GM12878 (cell line): ENCODE data around the gene SYNGR3. TPM values are rescaled to one million over a fixed set of nuclear protein-coding genes. Genes with fewer than 3 reads are reported as not detected.

Source experiments
- ATAC-seq: fragments of 200-7000 bp; cut with Tn5 transposase; 3 replicates; pipeline ENCODE4 v1.9.1; 2020; ENCODE audit warnings: mild to moderate bottlenecking, moderate library complexity
- BruUV-seq: library from RNA; stranded (reverse); fragments of 400-500 nt; replicated peaks from 2 replicates; lab custom pipeline; 2021; lab: Mats Ljungman, UMichigan
- CTCF ChIA-PET: fragments of 300-600 bp; sonication (Branson Sonifier 250); formaldehyde crosslinking; extraction: SDS; loops from one replicate; lab custom pipeline; 2021; ENCODE audit warnings: inconsistent platforms; lab: Yijun Ruan, JAX
- POLR2A ChIA-PET: fragments of 350-600 bp; formaldehyde crosslinking; extraction: SDS; loops from one replicate; lab custom pipeline; 2021; ENCODE audit warnings: inconsistent platforms; lab: Charles Lee
- RAD21 ChIA-PET: fragments of 300-600 bp; sonication (Branson Sonifier 250); formaldehyde crosslinking; loops from one replicate; lab custom pipeline; 2023; ENCODE audit warnings: antibody characterized with exemption; ENCODE audit not compliant: unreplicated experiment; lab: Charles Lee
- SMC1A ChIA-PET: fragments of 300-600 bp; sonication (Branson Sonifier 250); formaldehyde crosslinking; loops from one replicate; lab custom pipeline; 2023; ENCODE audit not compliant: unreplicated experiment, uncharacterized antibody; lab: Charles Lee
- DNase-seq: peaks from one replicate; pipeline ENCODE4 v3.0.0-alpha.2; 2011; ENCODE audit warnings: low read depth, low spot score
- FAIRE-seq: peaks from 3 replicates; lab custom pipeline; 2011; peaks lifted over from hg19 to GRCh38; lab: Jason Lieb, UNC
- H2AFZ ChIP-seq: 2 replicates; pipeline ENCODE4 v1.6.0; 2011; ENCODE audit warnings: low read depth, low read length, control low read depth; ENCODE audit not compliant: control insufficient read depth
- H3K27ac ChIP-seq: 2 replicates; pipeline ENCODE4 v1.5.1; 2011; ENCODE audit warnings: control low read depth; ENCODE audit not compliant: control insufficient read depth, insufficient read depth
- H3K27me3 ChIP-seq, 2 experiments: replicated peaks in 1 of 2; 2 replicates each; pipeline versions ENCODE4 v1.6.0 to v1.6.1; 2011; ENCODE audit warnings: low read length in 1 of 2; ENCODE audit not compliant: control insufficient read depth in 2 of 2, insufficient read depth in 2 of 2
- H3K36me3 ChIP-seq, 2 experiments: 2 replicates each; pipeline ENCODE4 v1.5.1; 2011; ENCODE audit warnings: low read length in 1 of 2; ENCODE audit not compliant: control insufficient read depth in 2 of 2, insufficient read depth in 2 of 2
- H3K4me1 ChIP-seq: 2 replicates; pipeline ENCODE4 v1.6.1; 2011; ENCODE audit warnings: mild to moderate bottlenecking, low read length, moderate library complexity, mixed read lengths; ENCODE audit not compliant: control insufficient read depth, insufficient read depth
- H3K4me2 ChIP-seq: 2 replicates; pipeline ENCODE4 v1.6.0; 2011; ENCODE audit warnings: control low read depth; ENCODE audit not compliant: control insufficient read depth, insufficient read depth
- H3K4me3 ChIP-seq: fragments of 200-600 bp; sonication (generic); 2 replicates; pipeline ENCODE4 v1.5.1; 2016
- H3K79me2 ChIP-seq: 2 replicates; pipeline ENCODE4 v1.6.0; 2011; ENCODE audit warnings: low read length; ENCODE audit not compliant: control insufficient read depth, insufficient read depth
- H3K9ac ChIP-seq: 2 replicates; pipeline ENCODE4 v1.8.0; 2011; ENCODE audit warnings: low read length, control low read depth, mixed read lengths; ENCODE audit not compliant: control insufficient read depth, insufficient read depth
- H3K9me3 ChIP-seq: replicated peaks from 3 replicates; pipeline ENCODE4 v1.5.1; 2011; ENCODE audit warnings: mild to moderate bottlenecking, low read length; ENCODE audit not compliant: control insufficient read depth, insufficient read depth
- H4K20me1 ChIP-seq: 2 replicates; pipeline ENCODE4 v1.6.0; 2011; ENCODE audit not compliant: control insufficient read depth, insufficient read depth
- BHLHE40 ChIP-seq, 2 experiments: fragments of 450-650 bp in 1 of 2; IDR thresholded peaks; 2 replicates each; pipeline ENCODE4 v1.6.1; 2011 to 2017; ENCODE audit warnings: low read depth in 2 of 2, borderline replicate concordance in 1 of 2, improper control_type of control experiment in 1 of 2, low read length in 1 of 2, mild to moderate bottlenecking in 1 of 2
- HDAC2 ChIP-seq: fragments of 200-600 bp; sonication (generic); IDR thresholded peaks from 2 replicates; pipeline ENCODE4 v1.6.1; 2017
- HDGF ChIP-seq: fragments of 450-650 bp; IDR thresholded peaks from 2 replicates; pipeline ENCODE4 v1.6.1; 2016; ENCODE audit warnings: antibody characterized with exemption
- HSF1 ChIP-seq: fragments of 150-350 bp; IDR thresholded peaks from 2 replicates; pipeline ENCODE4 v1.6.1; 2014; ENCODE audit warnings: mild to moderate bottlenecking, low read depth, low read length
- JUNB ChIP-seq: IDR thresholded peaks from 2 replicates; pipeline ENCODE4 v1.6.1; 2016; ENCODE audit warnings: antibody characterized with exemption, mild to moderate bottlenecking
- LARP7 ChIP-seq: fragments of 450-650 bp; IDR thresholded peaks from 2 replicates; pipeline ENCODE4 v1.6.1; 2017; ENCODE audit warnings: mild to moderate bottlenecking
- MEF2A ChIP-seq: IDR thresholded peaks from 2 replicates; pipeline ENCODE4 v1.6.1; 2011; ENCODE audit warnings: low read depth, mild to moderate bottlenecking, low read length, moderate library complexity; ENCODE audit not compliant: insufficient read depth
- MEF2B ChIP-seq: fragments of 450-650 bp; IDR thresholded peaks from 2 replicates; pipeline ENCODE4 v1.6.1; 2018; ENCODE audit warnings: mild to moderate bottlenecking, moderate library complexity; ENCODE audit not compliant: partially characterized antibody, poor library complexity, severe bottlenecking
- MTA2 ChIP-seq: fragments of 450-650 bp; IDR thresholded peaks from 2 replicates; pipeline ENCODE4 v1.6.1; 2016; ENCODE audit warnings: low read depth, mild to moderate bottlenecking, moderate library complexity
- MYB ChIP-seq: fragments of 150-350 bp; IDR thresholded peaks from 2 replicates; pipeline ENCODE4 v1.6.1; 2014; ENCODE audit warnings: mild to moderate bottlenecking, low read depth, low read length, borderline replicate concordance
- MYC ChIP-seq: IDR thresholded peaks from 2 replicates; pipeline ENCODE4 v1.6.1; 2011; ENCODE audit warnings: mild to moderate bottlenecking, low read length, moderate library complexity, inconsistent platforms; ENCODE audit not compliant: insufficient read depth, insufficient replicate concordance, insufficient read length, severe bottlenecking
- NFIC ChIP-seq: IDR thresholded peaks from 2 replicates; pipeline ENCODE4 v1.6.1; 2012; ENCODE audit warnings: low read depth, mild to moderate bottlenecking, inconsistent platforms, low read length, moderate library complexity
- PAX8 ChIP-seq: fragments of 450-650 bp; IDR thresholded peaks from 2 replicates; pipeline ENCODE4 v1.6.1; 2017; ENCODE audit warnings: mild to moderate bottlenecking, moderate library complexity
- RB1 ChIP-seq: fragments of 450-650 bp; formaldehyde crosslinking; IDR thresholded peaks from 2 replicates; pipeline ENCODE4 v1.6.1; 2017; ENCODE audit warnings: mild to moderate bottlenecking, borderline replicate concordance
- RELA ChIP-seq: fragments of 450-650 bp; IDR thresholded peaks from 2 replicates; pipeline ENCODE4 v1.8.0; 2014; ENCODE audit warnings: borderline replicate concordance; ENCODE audit not compliant: partially characterized antibody
- REST ChIP-seq: IDR thresholded peaks from 2 replicates; pipeline ENCODE4 v1.6.1; 2012; ENCODE audit warnings: mild to moderate bottlenecking, low read depth, low read length
- SP1 ChIP-seq: IDR thresholded peaks from one replicate; pipeline ENCODE4 v1.6.1; 2011; ENCODE audit warnings: low read depth, low read length
- USF1 ChIP-seq: IDR thresholded peaks from 2 replicates; pipeline ENCODE4 v1.6.1; 2011; ENCODE audit warnings: borderline replicate concordance, low read depth, mild to moderate bottlenecking, moderate library complexity, mixed read lengths, low read length; ENCODE audit not compliant: insufficient read depth; ENCODE audit errors: extremely low read length
- WRNIP1 ChIP-seq: IDR thresholded peaks from 2 replicates; pipeline ENCODE4 v1.6.1; 2011; ENCODE audit warnings: low read depth, low read length, improper control_type of control experiment, borderline replicate concordance
- WGBS: methylation state at CpG from one replicate; pipeline ENCODE4 v1.1.6; 2016; ENCODE audit warnings: low lambda C conversion rate; ENCODE audit not compliant: insufficient replicate concordance, insufficient coverage; ENCODE audit errors: missing lambda C conversion rate; 5-methylcytosine and 5-hydroxymethylcytosine counted together
- in situ Hi-C: fragments of 300-500 bp; cut with MboI; formaldehyde crosslinking; loops from 9 replicates; pipeline ENCODE4 v1.14.3; 2018; ENCODE audit warnings: mixed read lengths
- intact Hi-C: fragments of 100-400 bp; cut with micrococcal nuclease; formaldehyde crosslinking; loops from one replicate; pipeline ENCODE4 v1.14.2; 2022; ENCODE audit not compliant: unreplicated experiment
- polyA plus RNA-seq, 11 experiments: library from polyadenylated mRNA; depleted of rRNA in 4 of 11; unstranded in 6 of 11; stranded (reverse) in 5 of 11; fragments of >200 nt; fragmentation: Nextera tagmentation in 4 of 11; fragmentation: Illumina TruSeq in 1 of 11; extraction: Ambion mirVana in 4 of 11; extraction: Trizol in 1 of 11; gene quantifications; 1 replicate in 1 of 11; 2 replicates in 10 of 11; pipeline versions ENCODE4 v1.2.1 to v1.2.3, GENCODE V29; 2011 to 2016; ENCODE audit warnings: inconsistent platforms in 2 of 11, missing spikeins in 2 of 11, low read depth in 1 of 11
- total RNA-seq, 4 experiments: library from RNA; depleted of rRNA in 3 of 4; stranded (reverse); fragments of >200 nt in 3 of 4; fragmentation: Illumina TruSeq in 1 of 4; extraction: Trizol in 1 of 4; gene quantifications; 2 replicates each; pipeline versions ENCODE4 v1.2.1 to v1.2.3, GENCODE V29; 2013 to 2021

The SYNGR3 gene
- total and polyA plus RNA-seq, 10 of the 15 experiments (the other 5 are each of a cell fraction or from before 2014, with no cell fraction given) = 1.2 to 18.1 (median 6.6) TPM

- intact Hi-C loops = no loop called here
- 97% methylated on average over 17 of the region's 18 CpGs for WGBS
- FAIRE-seq (no peak), DNase-seq (no peak), ATAC-seq (no peak)
- CTCF ChIA-PET = no interaction called here
- no peak overlapping the region for H3K9ac ChIP-seq
- BruUV-seq = no TSS peak
- peaks cover 6% of the 10 kb centered on the region for H3K79me2 ChIP-seq
- H3K9me3 ChIP-seq = no peaks in the 10 kb centered on the region
- in situ Hi-C loops = no loop called here
- no peak overlapping the region for H3K4me2 ChIP-seq
- POLR2A ChIA-PET = interaction anchor here (1.6 kb wide), 1 partner anchor 13 kb away, joined by 6 read pairs; the partner anchor contains the start of gene RPS2
- H3K27me3 ChIP-seq = 0 out of 4 replicates have a peak, but pooled peaks cover 0 to 2% of the 10 kb centered on the region in 2 experiments
- H3K4me3 ChIP-seq = no peak overlapping the region
- RAD21 ChIA-PET = no interaction called here
- SMC1A ChIA-PET = no interaction called here
- H3K4me1 ChIP-seq = peaks cover 15% of the 10 kb centered on the region
- peaks cover 0 to 36% of the 10 kb centered on the region in 2 experiments; a peak in 3 of 4 replicates for H3K36me3 ChIP-seq
- no peaks in the 10 kb centered on the region for H4K20me1 ChIP-seq
- no peak overlapping the region for H3K27ac ChIP-seq
- H2AFZ ChIP-seq = no peak overlapping the region
- TF ChIP-seq SP1 (no peak), REST (no peak), MEF2A (no peak), USF1 (no peak), HDGF (no peak), MTA2 (no peak), HSF1 (no peak), BHLHE40 (IDR thresholded peaks at IDR 0.05; ENCODE audit: borderline replicate concordance in 1 of 2, low read depth in 2 of 2, low read length in 1 of 2) (no peak), MYB (no peak), RELA (no peak), RB1 (no peak), PAX8 (no peak), MYC (no peak), LARP7 (no peak), HDAC2 (no peak), NFIC (no peak), WRNIP1 (no peak), JUNB (no peak), MEF2B (no peak)
Observed at GRCh38 chr16:1977875-1978268, 11.9 kb upstream of the SYNGR3 start.
